Measurements from ENCODE around the gene FANCD2OS.

The FANCD2OS gene

GRCh38 chr3:10108091-10108490 is at the start of gene FANCD2OS:
Gene FANCD2OS, minus strand, starts transcription at chr3:10108255. Its CDS starts 3,481 bp downstream, at chr3:10104774.
- TF ChIP-seq POLR2A (IDR thresholded peaks at IDR 0.05; ENCODE audit: extremely low read depth, insufficient read length): no peak
- TF ChIP-seq MAX (IDR thresholded peaks at IDR 0.05; ENCODE audit: low read depth, low read length): no peak
- TF ChIP-seq CTCF (IDR thresholded peaks at IDR 0.05; ENCODE audit: low read depth, low read length): no peak
- TF ChIP-seq MYC (IDR thresholded peaks at IDR 0.05; ENCODE audit: low read depth, low read length): no peak
- H3K4me3 ChIP-seq (ENCODE audit: low read depth, low read length): no peak within 1 kb of the TSS
- no peak for DNase-seq (ENCODE audit: low read depth)

GRCh38 chr3:10157031-10157430 is 49.0 kb upstream of the FANCD2OS start:
- DNase-seq (ENCODE audit: low read depth): no peak
- no peak overlapping the region for H3K4me3 ChIP-seq (ENCODE audit: low read depth, low read length)
- TF ChIP-seq POLR2A (IDR thresholded peaks at IDR 0.05; ENCODE audit: extremely low read depth, insufficient read length) (no peak), CTCF (IDR thresholded peaks at IDR 0.05; ENCODE audit: low read depth, low read length) (no peak), MAX (IDR thresholded peaks at IDR 0.05; ENCODE audit: low read depth, low read length) (no peak), MYC (IDR thresholded peaks at IDR 0.05; ENCODE audit: low read depth, low read length) (no peak)

GRCh38 chr3:10155658-10156057 is 47.6 kb upstream of the FANCD2OS start:
- DNase-seq (ENCODE audit: low read depth): no peak
- H3K4me3 ChIP-seq (ENCODE audit: low read depth, low read length): no peak overlapping the region
- TF ChIP-seq POLR2A (IDR thresholded peaks at IDR 0.05; ENCODE audit: extremely low read depth, insufficient read length): no peak
- no peak for TF ChIP-seq MAX (IDR thresholded peaks at IDR 0.05; ENCODE audit: low read depth, low read length)
- TF ChIP-seq CTCF (IDR thresholded peaks at IDR 0.05; ENCODE audit: low read depth, low read length): no peak
- TF ChIP-seq MYC (IDR thresholded peaks at IDR 0.05; ENCODE audit: low read depth, low read length): no peak

GRCh38 chr3:10155123-10155472 is 47.0 kb upstream of the FANCD2OS start:
- no peak overlapping the region for H3K4me3 ChIP-seq (ENCODE audit: low read depth, low read length)
- TF ChIP-seq CTCF (IDR thresholded peaks at IDR 0.05; ENCODE audit: low read depth, low read length): no peak
- no peak for TF ChIP-seq MAX (IDR thresholded peaks at IDR 0.05; ENCODE audit: low read depth, low read length)
- TF ChIP-seq MYC (IDR thresholded peaks at IDR 0.05; ENCODE audit: low read depth, low read length): no peak
- no peak for TF ChIP-seq POLR2A (IDR thresholded peaks at IDR 0.05; ENCODE audit: extremely low read depth, insufficient read length)
- DNase-seq (ENCODE audit: low read depth): no peak

- no peak overlapping the region for H3K4me3 ChIP-seq (ENCODE audit: low read depth, low read length)
- TF ChIP-seq MYC (IDR thresholded peaks at IDR 0.05; ENCODE audit: low read depth, low read length) (no peak), POLR2A (IDR thresholded peaks at IDR 0.05; ENCODE audit: extremely low read depth, insufficient read length) (no peak), CTCF (IDR thresholded peaks at IDR 0.05; ENCODE audit: low read depth, low read length) (no peak), MAX (IDR thresholded peaks at IDR 0.05; ENCODE audit: low read depth, low read length) (no peak)
- DNase-seq (ENCODE audit: low read depth): no peak
Measured at GRCh38 chr3:10154335-10155122, 46.5 kb upstream of the FANCD2OS start.

All from NB4 (cell line).